GM18505 (cell line): ENCODE results near the gene P2RX7.

Source experiments
- ATAC-seq: cut with Tn5 transposase; IDR thresholded peaks from one replicate; pipeline ENCODE4 v1.9.1; 2021; ENCODE audit not compliant: unreplicated experiment
- POLR2A ChIP-seq: IDR thresholded peaks from 4 replicates; pipeline ENCODE4 v1.6.1; 2011; ENCODE audit warnings: borderline replicate concordance; ENCODE audit not compliant: insufficient read depth, insufficient read length; ENCODE audit errors: extremely low read depth

The P2RX7 gene

GRCh38 chr12:121132601-121133481 lies at the start of gene P2RX7:
Gene P2RX7 (plus strand): TSS chr12:121132876. CDS start chr12:121132971, 95 bp downstream.
- no peak for TF ChIP-seq POLR2A
- ATAC-seq: no peak

- TF ChIP-seq POLR2A: no peak
- ATAC-seq: no peak
Measured at GRCh38 chr12:121084229-121084628, 48.4 kb upstream of the P2RX7 start.

- ATAC-seq: no peak
- TF ChIP-seq POLR2A: no peak
Measured at GRCh38 chr12:121085069-121085468, 47.6 kb upstream of the P2RX7 start.

GRCh38 chr12:121085506-121086353 lies 46.9 kb upstream of the P2RX7 start:
- no peak for ATAC-seq
- TF ChIP-seq POLR2A: no peak

GRCh38 chr12:121086781-121087295 lies 45.8 kb upstream of the P2RX7 start:
- no peak for ATAC-seq
- TF ChIP-seq POLR2A: no peak

GRCh38 chr12:121087467-121088194 lies 45.0 kb upstream of the P2RX7 start:
- ATAC-seq: no peak
- TF ChIP-seq POLR2A: no peak

GRCh38 chr12:121088195-121088585 lies 44.5 kb upstream of the P2RX7 start:
- TF ChIP-seq POLR2A: no peak
- no peak for ATAC-seq

GRCh38 chr12:121089031-121089812 lies 43.5 kb upstream of the P2RX7 start:
- no peak for ATAC-seq
- no peak for TF ChIP-seq POLR2A

- no peak for TF ChIP-seq POLR2A
- ATAC-seq: no peak
Measured at GRCh38 chr12:121089813-121090430, 42.8 kb upstream of the P2RX7 start.

GRCh38 chr12:121090586-121091514 lies 41.8 kb upstream of the P2RX7 start:
- TF ChIP-seq POLR2A: no peak
- no peak for ATAC-seq

GRCh38 chr12:121092034-121092433 lies 40.6 kb upstream of the P2RX7 start:
- TF ChIP-seq POLR2A: no peak
- no peak for ATAC-seq
